PFSK-1 (cell line): ENCODE measurements around the gene DAPL1.

ENCODE experiments used
- POLR2AphosphoS5 ChIP-seq: IDR thresholded peaks from 2 replicates; pipeline ENCODE4 v1.6.1; 2012; ENCODE audit warnings: low read depth, mild to moderate bottlenecking, control low read depth, low read length, moderate library complexity
- REST ChIP-seq, 2 experiments: IDR thresholded peaks; 2 replicates each; pipeline versions ENCODE4 v1.6.1 to v1.8.0; 2011 to 2012; ENCODE audit warnings: low read depth in 2 of 2, low read length in 2 of 2, control low read depth in 1 of 2, inconsistent platforms in 1 of 2, mild to moderate bottlenecking in 1 of 2, moderate library complexity in 1 of 2; ENCODE audit not compliant: insufficient read depth in 1 of 2
- TAF1 ChIP-seq: IDR thresholded peaks from 2 replicates; pipeline ENCODE4 v1.6.1; 2012; ENCODE audit warnings: low read length, control low read depth, borderline replicate concordance; ENCODE audit not compliant: insufficient read depth

- TF ChIP-seq POLR2AphosphoS5: no peak
- no peak for TF ChIP-seq REST (IDR thresholded peaks at IDR 0.05; ENCODE audit: insufficient read depth in 1 of 2, low read depth in 2 of 2, low read length in 2 of 2)
- TF ChIP-seq TAF1: no peak
These were observed 4.1 kb downstream of the DAPL1 start for GRCh38 chr2:158799181-158799580.
